Keratinocyte (primary cell): ENCODE data around the gene TRMT61A. TPM values are rescaled to one million over a fixed set of nuclear protein-coding genes. Genes with fewer than 3 reads are reported as not detected.

ENCODE experiments used
- DNase-seq: peaks from one replicate; pipeline ENCODE4 v3.0.0-alpha.2; 2011; ENCODE audit warnings: low read depth, missing footprints, low spot score
- FAIRE-seq: peaks from 2 replicates; lab custom pipeline; 2011; peaks lifted over from hg19 to GRCh38; lab: Jason Lieb, UNC
- H2AFZ ChIP-seq: 2 replicates; pipeline ENCODE4 v1.6.0; 2012; ENCODE audit warnings: low read length, control low read depth, inconsistent platforms; ENCODE audit not compliant: control insufficient read depth
- H3K27ac ChIP-seq: 2 replicates; pipeline ENCODE4 v1.5.1; 2011; ENCODE audit warnings: low read length; ENCODE audit not compliant: control insufficient read depth, insufficient read depth
- H3K27me3 ChIP-seq: 3 replicates; pipeline ENCODE4 v1.6.0; 2011; ENCODE audit warnings: low read length; ENCODE audit not compliant: control insufficient read depth, insufficient read depth; ENCODE audit errors: extremely low read depth
- H3K36me3 ChIP-seq, 2 experiments: 2 replicates in 1 of 2; 3 replicates in 1 of 2; pipeline ENCODE4 v1.5.1; 2011; ENCODE audit warnings: low read length in 2 of 2, mild to moderate bottlenecking in 1 of 2; ENCODE audit not compliant: control insufficient read depth in 2 of 2, insufficient read depth in 2 of 2; ENCODE audit errors: extremely low read depth in 1 of 2
- H3K4me1 ChIP-seq: 3 replicates; pipeline ENCODE4 v1.5.1; 2011; ENCODE audit warnings: low read length; ENCODE audit not compliant: control insufficient read depth, insufficient read depth; ENCODE audit errors: extremely low read depth
- H3K4me2 ChIP-seq: 3 replicates; pipeline ENCODE4 v1.6.0; 2011; ENCODE audit warnings: low read depth, low read length; ENCODE audit not compliant: control insufficient read depth, insufficient read depth; ENCODE audit errors: extremely low read depth
- H3K4me3 ChIP-seq, 3 experiments: fragments of 200-600 bp in 1 of 3; sonication (generic) in 1 of 3; 2 replicates in 2 of 3; 3 replicates in 1 of 3; pipeline ENCODE4 v1.5.1; 2011 to 2016; ENCODE audit warnings: low read length in 3 of 3, mild to moderate bottlenecking in 3 of 3, control low read depth in 2 of 3, inconsistent platforms in 1 of 3, low read depth in 1 of 3, mixed read lengths in 1 of 3, mixed run types in 1 of 3, moderate library complexity in 1 of 3; ENCODE audit not compliant: control insufficient read depth in 2 of 3, insufficient read depth in 2 of 3; ENCODE audit errors: extremely low read depth in 1 of 3
- H3K79me2 ChIP-seq: 2 replicates; pipeline ENCODE4 v1.6.0; 2012; ENCODE audit warnings: low read length; ENCODE audit not compliant: control insufficient read depth, insufficient read depth
- H3K9ac ChIP-seq: 3 replicates; pipeline ENCODE4 v1.6.0; 2011; ENCODE audit warnings: low read length; ENCODE audit not compliant: control insufficient read depth, insufficient read depth; ENCODE audit errors: extremely low read depth
- H3K9me1 ChIP-seq: 3 replicates; pipeline ENCODE4 v1.6.0; 2011; ENCODE audit warnings: low read length; ENCODE audit not compliant: control insufficient read depth, insufficient read depth; ENCODE audit errors: extremely low read depth
- H3K9me3 ChIP-seq: 2 replicates; pipeline ENCODE4 v1.5.1; 2012; ENCODE audit warnings: low read depth, low read length; ENCODE audit not compliant: control insufficient read depth
- H4K20me1 ChIP-seq: 3 replicates; pipeline ENCODE4 v1.6.0; 2011; ENCODE audit warnings: low read length; ENCODE audit not compliant: control insufficient read depth, insufficient read depth; ENCODE audit errors: extremely low read depth
- CTCF ChIP-seq, 3 experiments: IDR thresholded peaks in 1 of 3; conservative IDR thresholded peaks in 1 of 3; optimal IDR thresholded peaks in 1 of 3; 2 replicates in 2 of 3; 3 replicates in 1 of 3; pipeline versions ENCODE3 to v1.5.1; 2011; ENCODE audit warnings: low read length in 3 of 3, mild to moderate bottlenecking in 3 of 3, moderate library complexity in 2 of 3, control low read depth in 1 of 3, inconsistent platforms in 1 of 3; ENCODE audit not compliant: insufficient read depth in 2 of 3; ENCODE audit errors: extremely low read depth in 1 of 3
- EZH2 ChIP-seq: IDR thresholded peaks from one replicate; pipeline ENCODE4 v1.6.1; 2012; ENCODE audit warnings: inconsistent platforms, mild to moderate bottlenecking, low read length, moderate library complexity
- dilution Hi-C: fragments of 300-500 bp; cut with MboI; formaldehyde crosslinking; loops from one replicate; pipeline ENCODE4 v1.7.0; 2020; ENCODE audit warnings: low sequenced_read_pairs; ENCODE audit not compliant: extremely low pct_ligation_motif_present
- polyA plus RNA-seq, 5 experiments: library from polyadenylated mRNA; depleted of rRNA in 3 of 5; stranded (reverse) in 3 of 5; stranded (forward) in 1 of 5; unstranded in 1 of 5; fragments of >200 nt; gene quantifications; 1 replicate in 1 of 5; 2 replicates in 3 of 5; 3 replicates in 1 of 5; pipeline versions ENCODE4 v1.2.1 to v1.2.3, GENCODE V29; 2011 to 2012; ENCODE audit warnings: missing spikeins in 2 of 5, low read depth in 1 of 5, low replicate concordance in 1 of 5

TRMT61A gene
- polyA plus RNA-seq, 1 donor (not counting 4 experiments of a cell fraction or from before 2014, with no cell fraction given): 4.4 TPM

DNA sequence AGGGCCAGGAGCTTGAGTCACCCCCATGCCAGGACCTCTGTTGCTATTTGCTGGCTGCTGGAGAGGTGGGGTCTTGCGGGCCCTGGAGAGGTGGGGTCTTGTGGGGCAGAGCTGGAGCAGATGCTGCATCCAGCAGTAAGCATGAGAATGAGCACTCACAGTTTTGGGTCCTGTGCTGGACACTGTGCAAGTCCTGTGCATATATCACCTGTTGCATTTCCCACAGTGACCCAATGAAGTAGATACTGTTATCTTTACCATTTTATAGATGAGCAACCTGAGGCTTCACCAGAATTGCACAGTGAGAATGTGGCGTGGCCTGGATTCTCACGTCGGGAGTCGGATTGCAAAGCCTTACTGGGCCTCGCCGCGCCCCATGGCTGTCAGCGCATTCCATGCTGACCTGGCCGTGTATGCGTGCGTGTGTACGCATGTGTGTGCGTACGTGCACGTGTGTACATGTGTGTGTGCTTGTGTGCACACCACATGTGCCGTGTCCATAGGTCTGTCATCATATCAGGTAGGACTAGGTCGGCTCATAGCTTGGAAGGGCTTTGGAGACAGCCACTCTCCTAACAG lies 45.8 kb downstream of the TRMT61A start:
- Histone ChIP-seq H3K79me2 (peaks cover 24% of the 10 kb centered on the region), H3K36me3 (peaks cover 19% of the 10 kb centered on the region in 2 experiments), H3K9me3 (no peaks in the 10 kb centered on the region), H3K27me3 (no peaks in the 10 kb centered on the region), H3K4me1 (peaks cover 13% of the 10 kb centered on the region), H3K9me1 (no peaks in the 10 kb centered on the region), H3K27ac (no peak overlapping the region), H2AFZ (no peak overlapping the region), H3K4me2 (no peak overlapping the region), H3K9ac (no peak overlapping the region), H3K4me3 (no peak overlapping the region), H4K20me1 (peaks cover 5% of the 10 kb centered on the region)
- no peak for FAIRE-seq
- TF ChIP-seq CTCF (optimal IDR thresholded peaks at IDR 0.05 in 1 of 3, IDR thresholded peaks at IDR 0.05 in 1 of 3, conservative IDR thresholded peaks at IDR 0.05 in 1 of 3; ENCODE audit: extremely low read depth in 1 of 3, insufficient read depth in 2 of 3, low read length in 3 of 3) (no peak), EZH2 (no peak)
- DNase-seq: no peak
- dilution Hi-C loops: no loop called here

GRCh38 chr14:103576371-103577024 lies 47.5 kb downstream of the TRMT61A start:
- peaks cover 5% of the 10 kb centered on the region for H4K20me1 ChIP-seq
- H3K9me1 ChIP-seq: no peaks in the 10 kb centered on the region
- H3K27me3 ChIP-seq: no peaks in the 10 kb centered on the region
- no peak for DNase-seq
- H3K4me3 ChIP-seq: no peak overlapping the region
- H3K79me2 ChIP-seq: peaks cover 19% of the 10 kb centered on the region
- peak overlapping the region; percentile 15 for H3K9ac ChIP-seq
- H3K4me2 ChIP-seq: peak overlapping the region; percentile 59
- H3K36me3 ChIP-seq: peaks cover 19% of the 10 kb centered on the region in 2 experiments
- H3K9me3 ChIP-seq: no peaks in the 10 kb centered on the region
- TF ChIP-seq CTCF (optimal IDR thresholded peaks at IDR 0.05 in 1 of 3, IDR thresholded peaks at IDR 0.05 in 1 of 3, conservative IDR thresholded peaks at IDR 0.05 in 1 of 3; ENCODE audit: extremely low read depth in 1 of 3, insufficient read depth in 2 of 3, low read length in 3 of 3): no peak
- TF ChIP-seq EZH2: no peak
- H3K27ac ChIP-seq: peak overlapping the region; percentile 31
- dilution Hi-C loops: no loop called here
- H2AFZ ChIP-seq: no peak overlapping the region
- FAIRE-seq: peak; percentile 91
- H3K4me1 ChIP-seq: peaks cover 13% of the 10 kb centered on the region
